ENCODE data around the gene MTRR.

DNA sequence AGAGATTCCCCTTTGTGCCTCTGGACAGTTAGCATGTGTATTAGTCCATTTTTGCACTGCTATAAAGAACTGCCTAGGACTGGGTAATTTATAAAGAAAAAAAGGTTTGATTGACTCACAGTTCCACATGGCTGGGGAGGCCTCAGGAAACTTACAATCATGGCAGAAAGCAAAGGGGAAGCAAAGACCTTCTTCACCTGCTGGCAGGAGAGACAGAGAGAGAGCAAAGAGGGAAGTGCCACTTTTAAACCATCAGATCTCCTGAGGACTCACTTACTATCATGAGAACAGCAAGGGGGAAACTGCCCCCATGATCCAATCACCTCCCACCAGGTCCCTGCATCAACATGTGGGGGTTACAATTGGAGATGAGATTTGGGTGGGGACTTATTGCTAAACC is 24.0 kb upstream of the MTRR start:
- TF ChIP-seq, protein P1, sequence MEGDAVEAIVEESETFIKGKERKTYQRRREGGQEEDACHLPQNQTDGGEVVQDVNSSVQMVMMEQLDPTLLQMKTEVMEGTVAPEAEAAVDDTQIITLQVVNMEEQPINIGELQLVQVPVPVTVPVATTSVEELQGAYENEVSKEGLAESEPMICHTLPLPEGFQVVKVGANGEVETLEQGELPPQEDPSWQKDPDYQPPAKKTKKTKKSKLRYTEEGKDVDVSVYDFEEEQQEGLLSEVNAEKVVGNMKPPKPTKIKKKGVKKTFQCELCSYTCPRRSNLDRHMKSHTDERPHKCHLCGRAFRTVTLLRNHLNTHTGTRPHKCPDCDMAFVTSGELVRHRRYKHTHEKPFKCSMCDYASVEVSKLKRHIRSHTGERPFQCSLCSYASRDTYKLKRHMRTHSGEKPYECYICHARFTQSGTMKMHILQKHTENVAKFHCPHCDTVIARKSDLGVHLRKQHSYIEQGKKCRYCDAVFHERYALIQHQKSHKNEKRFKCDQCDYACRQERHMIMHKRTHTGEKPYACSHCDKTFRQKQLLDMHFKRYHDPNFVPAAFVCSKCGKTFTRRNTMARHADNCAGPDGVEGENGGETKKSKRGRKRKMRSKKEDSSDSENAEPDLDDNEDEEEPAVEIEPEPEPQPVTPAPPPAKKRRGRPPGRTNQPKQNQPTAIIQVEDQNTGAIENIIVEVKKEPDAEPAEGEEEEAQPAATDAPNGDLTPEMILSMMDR (conservative IDR thresholded peaks at IDR 0.05; ENCODE audit: low read depth, low read length), result no peak
- TF ChIP-seq EZH2 (IDR thresholded peaks at IDR 0.05; ENCODE audit: low read length, unreplicated experiment) (no peak), EZH2phosphoT487 (IDR thresholded peaks at IDR 0.05; ENCODE audit: borderline replicate concordance, low read length) (no peak)
